IMR-90 (cell line): ENCODE results near the gene PRDX5. TPM values are rescaled to one million over a fixed set of nuclear protein-coding genes. Genes with fewer than 3 reads are reported as not detected.

Experiments
- ATAC-seq: fragments of 200-7000 bp; cut with Tn5 transposase; 2 replicates; pipeline ENCODE4 v1.9.1; 2020; ENCODE audit warnings: low read depth, mild to moderate bottlenecking, moderate library complexity
- BruUV-seq: library from RNA; stranded (reverse); fragments of 400-500 nt; replicated peaks from 2 replicates; lab custom pipeline; 2021; lab: Mats Ljungman, UMichigan
- CTCF ChIA-PET: fragments of 300-600 bp; formaldehyde crosslinking; extraction: SDS; loops from one replicate; lab custom pipeline; 2021; ENCODE audit warnings: antibody characterized with exemption; lab: Yijun Ruan, JAX
- POLR2A ChIA-PET: fragments of 300-600 bp; sonication (Branson Sonifier 250); formaldehyde crosslinking; loops from one replicate; lab custom pipeline; 2022; ENCODE audit warnings: antibody characterized with exemption; ENCODE audit not compliant: unreplicated experiment; lab: Charles Lee
- DNase-seq: peaks from one replicate; pipeline ENCODE4 v3.0.0; 2013
- H2AFZ ChIP-seq: replicated peaks from 2 replicates; pipeline ENCODE3; 2013; ENCODE audit warnings: low read length, mild to moderate bottlenecking; ENCODE audit not compliant: poor library complexity
- H2AK5ac ChIP-seq: 2 replicates; pipeline ENCODE4 v1.6.1; 2013; ENCODE audit warnings: low read depth, low read length, inconsistent platforms
- H2AK9ac ChIP-seq: replicated peaks from 2 replicates; pipeline ENCODE3; 2013; ENCODE audit warnings: mild to moderate bottlenecking, low read depth, low read length, moderate library complexity; ENCODE audit not compliant: poor library complexity
- H2BK120ac ChIP-seq: 2 replicates; pipeline ENCODE4 v1.6.1; 2013; ENCODE audit warnings: low read depth, low read length, inconsistent platforms
- H2BK15ac ChIP-seq: 3 replicates; pipeline ENCODE4 v1.6.1; 2013; ENCODE audit warnings: low read depth, low read length, inconsistent platforms
- H2BK20ac ChIP-seq: 2 replicates; pipeline ENCODE4 v1.6.1; 2013; ENCODE audit warnings: low read depth, mild to moderate bottlenecking, inconsistent platforms, low read length, moderate library complexity
- H2BK5ac ChIP-seq: 2 replicates; pipeline ENCODE4 v1.6.1; 2013; ENCODE audit warnings: mild to moderate bottlenecking, low read depth, low read length, inconsistent platforms; ENCODE audit not compliant: poor library complexity, severe bottlenecking
- H3K14ac ChIP-seq: replicated peaks from 2 replicates; pipeline ENCODE4 v1.6.1; 2013; ENCODE audit warnings: low read depth, low read length, inconsistent platforms
- H3K18ac ChIP-seq: 2 replicates; pipeline ENCODE4 v1.6.1; 2013; ENCODE audit warnings: low read depth, low read length, control low read depth
- H3K23ac ChIP-seq: 2 replicates; pipeline ENCODE4 v1.6.1; 2013; ENCODE audit warnings: low read depth, low read length, inconsistent platforms
- H3K27ac ChIP-seq: 2 replicates; pipeline ENCODE4 v1.5.1; 2013; ENCODE audit warnings: mild to moderate bottlenecking, control low read depth, low read length; ENCODE audit not compliant: insufficient read depth
- H3K27me3 ChIP-seq: 2 replicates; pipeline ENCODE4 v1.6.1; 2013; ENCODE audit warnings: low read length; ENCODE audit not compliant: control insufficient read depth, insufficient read depth
- H3K36me3 ChIP-seq: 2 replicates; pipeline ENCODE4 v1.6.1; 2013; ENCODE audit warnings: low read length, mixed read lengths; ENCODE audit not compliant: control insufficient read depth, insufficient read depth
- H3K4ac ChIP-seq: 2 replicates; pipeline ENCODE4 v1.6.1; 2013; ENCODE audit warnings: low read depth, low read length, inconsistent platforms
- H3K4me1 ChIP-seq: 2 replicates; pipeline ENCODE4 v1.6.1; 2013; ENCODE audit warnings: low read length, mixed read lengths; ENCODE audit not compliant: control insufficient read depth, insufficient read depth
- H3K4me2 ChIP-seq: 2 replicates; pipeline ENCODE4 v1.6.1; 2013; ENCODE audit warnings: low read depth, mild to moderate bottlenecking, control low read depth, low read length, moderate library complexity
- H3K4me3 ChIP-seq: 2 replicates; pipeline ENCODE4 v1.5.1; 2013; ENCODE audit warnings: low read depth, mild to moderate bottlenecking, control low read depth, low read length, moderate library complexity; ENCODE audit not compliant: insufficient read depth
- H3K56ac ChIP-seq: 2 replicates; pipeline ENCODE4 v1.6.1; 2013; ENCODE audit warnings: low read length, inconsistent platforms; ENCODE audit not compliant: insufficient read depth; ENCODE audit errors: extremely low read depth
- H3K79me1 ChIP-seq, 2 experiments: 2 replicates each; pipeline ENCODE4 v1.6.1; 2013; ENCODE audit warnings: low read length in 2 of 2, inconsistent platforms in 1 of 2, low read depth in 1 of 2
- H3K9ac ChIP-seq: 2 replicates; pipeline ENCODE4 v1.6.1; 2013; ENCODE audit warnings: low read depth, low read length, control low read depth
- H3K9me1 ChIP-seq: 2 replicates; pipeline ENCODE4 v1.6.1; 2013; ENCODE audit warnings: low read length, inconsistent platforms; ENCODE audit not compliant: insufficient read depth
- H3K9me3 ChIP-seq: 2 replicates; pipeline ENCODE4 v1.6.1; 2013; ENCODE audit warnings: low read length; ENCODE audit not compliant: control insufficient read depth, insufficient read depth
- H4K20me1 ChIP-seq: 2 replicates; pipeline ENCODE4 v1.6.1; 2013; ENCODE audit warnings: low read length, inconsistent platforms; ENCODE audit not compliant: insufficient read depth
- H4K5ac ChIP-seq: 2 replicates; pipeline ENCODE4 v1.6.1; 2013; ENCODE audit warnings: mild to moderate bottlenecking, low read depth, low read length, control low read depth
- H4K8ac ChIP-seq, 2 experiments: 2 replicates each; pipeline ENCODE4 v1.6.1; 2013; ENCODE audit warnings: low read depth in 2 of 2, low read length in 2 of 2, control low read depth in 1 of 2, inconsistent platforms in 1 of 2
- H4K91ac ChIP-seq: 2 replicates; pipeline ENCODE4 v1.6.1; 2013; ENCODE audit warnings: low read depth, low read length, inconsistent platforms; ENCODE audit not compliant: insufficient read depth
- CEBPB ChIP-seq: IDR thresholded peaks from 2 replicates; pipeline ENCODE4 v1.6.1; 2012; ENCODE audit warnings: low read depth, low read length, improper control_type of control experiment
- MXI1 ChIP-seq: IDR thresholded peaks from 2 replicates; pipeline ENCODE4 v1.6.1; 2012; ENCODE audit warnings: low read depth, mild to moderate bottlenecking, low read length, moderate library complexity, borderline replicate concordance
- WGBS, 2 experiments: methylation state at CpG; one replicate each; pipeline versions ENCODE4 v1.1.5 to v1.1.7; 2013; ENCODE audit warnings: missing lambda C conversion rate in 2 of 2; ENCODE audit not compliant: insufficient read length in 1 of 2; ENCODE audit errors: extremely low coverage in 2 of 2; 5-methylcytosine and 5-hydroxymethylcytosine counted together
- dilution Hi-C: fragments of 300-500 bp; cut with HindIII; formaldehyde crosslinking; loops from one replicate; pipeline ENCODE4 v1.14.3; 2018; ENCODE audit warnings: low sequenced_read_pairs; ENCODE audit not compliant: unreplicated experiment
- in situ Hi-C: fragments of 300-500 bp; cut with MboI; formaldehyde crosslinking; loops from 3 replicates; pipeline ENCODE4 v1.14.3; 2019; ENCODE audit warnings: low sequenced_read_pairs, inconsistent platforms, mixed read lengths
- intact Hi-C: fragments of 100-400 bp; cut with micrococcal nuclease; formaldehyde crosslinking; loops from 2 replicates; pipeline ENCODE4 v1.10.0; 2022
- polyA plus RNA-seq, 3 experiments: library from polyadenylated mRNA; depleted of rRNA; stranded (reverse); fragments of >200 nt; gene quantifications; 2 replicates each; pipeline ENCODE4 v1.2.3, GENCODE V29; 2012; ENCODE audit warnings: low replicate concordance in 1 of 3
- total RNA-seq: library from RNA; depleted of rRNA; stranded (reverse); fragments of >200 nt; gene quantifications from 2 replicates; pipeline ENCODE4 v1.2.3, GENCODE V29; 2012

PRDX5 gene
- total and polyA plus RNA-seq, 2 of the 4 experiments (the other 2 are of a cell fraction) = 120 to 292 TPM

DNA sequence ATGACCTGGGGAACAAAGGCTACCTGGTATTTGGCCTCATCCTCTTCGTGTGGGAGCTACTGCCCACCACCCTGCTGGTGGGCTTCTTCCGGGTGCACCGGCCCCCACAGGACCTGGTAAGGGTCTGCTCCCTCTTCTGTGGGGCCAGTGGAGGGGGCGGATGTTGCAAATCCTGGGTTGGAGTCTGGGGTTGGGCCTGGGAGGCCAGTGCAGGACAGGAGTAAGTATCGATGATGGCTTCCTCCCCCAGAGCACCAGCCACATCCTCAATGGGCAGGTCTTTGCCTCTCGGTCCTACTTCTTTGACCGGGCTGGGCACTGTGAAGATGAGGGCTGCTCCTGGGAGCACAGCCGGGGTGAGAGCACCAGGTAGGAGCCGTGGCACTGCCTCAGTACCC is 29.6 kb upstream of the PRDX5 start:
- no peak overlapping the region for H2AFZ ChIP-seq
- peaks cover 11% of the 10 kb centered on the region for H3K4me1 ChIP-seq
- H2AK5ac ChIP-seq = no peak overlapping the region
- no peak overlapping the region for H4K5ac ChIP-seq
- H2BK15ac ChIP-seq = no peak overlapping the region
- no peak overlapping the region for H3K14ac ChIP-seq
- BruUV-seq = no TSS peak
- no peaks in the 10 kb centered on the region for H3K9me3 ChIP-seq
- no peak overlapping the region for H4K8ac ChIP-seq
- no peak for TF ChIP-seq MXI1
- no peak for TF ChIP-seq CEBPB
- H3K79me1 ChIP-seq = peaks cover 13 to 25% of the 10 kb centered on the region in 2 experiments
- POLR2A ChIA-PET = no interaction called here
- peaks cover 5% of the 10 kb centered on the region; the same call in 1 of the 2 replicates for H4K20me1 ChIP-seq
- H3K18ac ChIP-seq = no peak overlapping the region
- 100% methylated on average over 1 of the region's 9 CpGs; no CpG with 5 or more reads in 1 of the 2 experiments for WGBS, 2 experiments
- CTCF ChIA-PET = no interaction called here
- no peak overlapping the region for H3K9ac ChIP-seq
- no peak overlapping the region for H2BK20ac ChIP-seq
- H3K4me3 ChIP-seq = no peak overlapping the region
- dilution Hi-C loops = no loop called here
- H4K91ac ChIP-seq = no peak overlapping the region
- in situ Hi-C loops = no loop called here
- intact Hi-C loops = no loop called here
- no peak overlapping the region for H2AK9ac ChIP-seq
- H2BK5ac ChIP-seq = no peak overlapping the region
- H3K27me3 ChIP-seq = peaks cover 33% of the 10 kb centered on the region
- H3K4me2 ChIP-seq = no peak overlapping the region
- no peak overlapping the region for H2BK120ac ChIP-seq
- H3K56ac ChIP-seq = no peak overlapping the region
- no peak overlapping the region for H3K23ac ChIP-seq
- DNase-seq (no peak), ATAC-seq (no peak)
- H3K4ac ChIP-seq = no peak overlapping the region
- peaks cover 1% of the 10 kb centered on the region; the same call in 1 of the 2 replicates for H3K9me1 ChIP-seq
- no peak overlapping the region for H3K27ac ChIP-seq
- H3K36me3 ChIP-seq = no peaks in the 10 kb centered on the region
